HepG2 (cell line): ENCODE results near the gene PDPK1. TPM values are rescaled to one million over a fixed set of nuclear protein-coding genes. Genes with fewer than 3 reads are reported as not detected.

Source experiments
- ATAD3A ChIP-seq: sonication (generic); formaldehyde crosslinking; IDR thresholded peaks from 2 replicates; pipeline ENCODE4 v1.4.0; 2020; ENCODE audit warnings: missing genetic modification reagents
- HOXA9 ChIP-seq: sonication (generic); formaldehyde crosslinking; IDR thresholded peaks from 2 replicates; pipeline ENCODE4 v1.8.1; 2022; ENCODE audit warnings: missing genetic modification reagents, mild to moderate bottlenecking, moderate library complexity, borderline replicate concordance
- MED13 ChIP-seq: sonication (generic); formaldehyde crosslinking; IDR thresholded peaks from 2 replicates; pipeline ENCODE4 v1.5.0; 2020; ENCODE audit warnings: missing genetic modification reagents
- REL ChIP-seq: sonication (generic); formaldehyde crosslinking; conservative IDR thresholded peaks from 2 replicates; pipeline ENCODE4 v1.8.0; 2022; ENCODE audit warnings: mild to moderate bottlenecking, missing genetic modification reagents, moderate library complexity
- RXRA ChIP-seq: sonication (generic); formaldehyde crosslinking; IDR thresholded peaks from 2 replicates; pipeline ENCODE4 v1.5.1; 2020; ENCODE audit warnings: missing genetic modification reagents
- TCF12 ChIP-seq, 2 experiments: fragments of 450-650 bp in 1 of 2; sonication (generic) in 1 of 2; formaldehyde crosslinking in 1 of 2; IDR thresholded peaks; 2 replicates each; pipeline versions ENCODE4 v1.6.1 to v1.8.0; 2017 to 2022; ENCODE audit warnings: antibody characterized with exemption in 1 of 2, mild to moderate bottlenecking in 1 of 2, missing genetic modification reagents in 1 of 2, moderate library complexity in 1 of 2
- TCF7L2 ChIP-seq: IDR thresholded peaks from 2 replicates; pipeline ENCODE4 v1.6.1; 2011; ENCODE audit warnings: mild to moderate bottlenecking, low read depth, low read length, moderate library complexity
- ZNF7 ChIP-seq: IDR thresholded peaks from 2 replicates; pipeline ENCODE4 v1.6.1; 2016; ENCODE audit warnings: missing biosample characterization, missing genetic modification reagents
- ZNF777 ChIP-seq: sonication (generic); formaldehyde crosslinking; IDR thresholded peaks from 2 replicates; pipeline ENCODE4 v1.4.0; 2020; ENCODE audit warnings: missing genetic modification reagents
- polyA plus RNA-seq, 8 experiments: library from polyadenylated mRNA; depleted of rRNA in 3 of 8; stranded (reverse) in 7 of 8; unstranded in 1 of 8; fragments of >200 nt; fragmentation: Illumina TruSeq in 4 of 8; extraction: Trizol in 4 of 8; gene quantifications; 2 replicates each; pipeline versions ENCODE4 v1.2.1 to v1.2.3, GENCODE V29; 2011 to 2016; ENCODE audit warnings: low read depth in 4 of 8, missing spikeins in 1 of 8, mixed read lengths in 1 of 8; ENCODE audit not compliant: insufficient read depth in 1 of 8
- total RNA-seq, 5 experiments: library from RNA; depleted of rRNA; stranded (reverse); fragments of >200 nt; fragmentation: Illumina TruSeq; extraction: Trizol; gene quantifications; 2 replicates each; pipeline ENCODE4 v1.2.3, GENCODE V29; 2016; ENCODE audit warnings: low read depth in 1 of 5
- TF ChIP-seq, protein P1 (sequence below): IDR thresholded peaks from 2 replicates; pipeline ENCODE4 v1.6.1; 2012; ENCODE audit warnings: low read length, improper control_type of control experiment
- TF ChIP-seq, protein P2 (sequence below): sonication (generic); formaldehyde crosslinking; IDR thresholded peaks from 2 replicates; pipeline ENCODE4 v1.4.0; 2020; ENCODE audit warnings: missing genetic modification reagents
- TF ChIP-seq, protein P3 (sequence below): sonication (generic); formaldehyde crosslinking; IDR thresholded peaks from 2 replicates; pipeline ENCODE4 v1.4.0; 2020; ENCODE audit warnings: mild to moderate bottlenecking, missing genetic modification reagents
- TF ChIP-seq, protein P4 (sequence below): sonication (generic); formaldehyde crosslinking; IDR thresholded peaks from 2 replicates; pipeline ENCODE4 v1.5.1; 2020; ENCODE audit warnings: missing genetic modification reagents, mild to moderate bottlenecking, borderline replicate concordance
- TF ChIP-seq, protein P5 (sequence below): IDR thresholded peaks from 2 replicates; pipeline ENCODE4 v1.6.1; 2016; ENCODE audit warnings: low read depth, missing genetic modification reagents, missing compliant biosample characterization

PDPK1 gene
- total and polyA plus RNA-seq, 2 of the 13 experiments (the other 11 are each of a cell fraction or from before 2014, with no cell fraction given) = 59.6 to 129 TPM

DNA sequence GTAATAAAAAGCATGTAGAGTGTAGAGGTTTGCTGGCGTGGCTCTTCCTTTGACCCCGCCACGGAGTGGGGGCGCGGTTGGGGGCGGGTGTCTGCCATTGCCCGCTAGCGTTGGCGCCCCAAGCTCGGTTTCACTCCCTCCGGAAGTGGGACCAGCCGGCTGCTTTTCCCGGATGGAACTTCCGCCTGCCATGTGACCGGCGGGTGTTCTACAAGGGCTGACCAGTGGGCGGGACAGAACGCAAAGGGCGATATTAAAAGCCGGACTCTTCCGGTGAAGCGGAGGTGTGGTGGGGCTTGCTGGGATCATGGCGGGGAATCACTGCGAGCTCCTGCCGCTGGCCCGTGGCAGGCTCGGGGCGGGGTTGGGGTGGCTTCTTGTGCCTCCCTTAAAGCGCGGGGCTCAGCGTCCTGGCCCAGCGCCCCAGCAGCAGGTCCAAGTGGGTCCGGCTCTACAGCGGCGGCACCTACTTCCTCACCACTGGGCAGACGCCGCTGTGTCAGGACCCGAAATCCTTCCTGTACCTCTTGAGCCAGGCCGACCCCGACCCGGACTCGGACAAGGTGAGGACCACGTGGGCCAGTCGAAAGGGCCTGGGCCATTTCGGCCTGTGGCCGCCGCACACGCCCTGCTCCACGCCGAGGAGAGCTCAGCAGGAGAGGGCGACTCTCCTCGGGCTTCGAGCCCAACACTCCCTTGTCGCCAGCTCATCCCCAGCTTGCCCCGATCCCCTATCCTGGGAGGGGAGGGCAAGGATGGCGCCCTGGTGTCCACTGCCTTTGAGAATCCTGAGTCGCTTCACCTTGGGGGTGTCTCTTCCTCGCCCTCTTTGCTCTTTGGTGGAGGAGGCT lies 65.6 kb downstream of the PDPK1 start (continued):
- TF ChIP-seq, protein P1, sequence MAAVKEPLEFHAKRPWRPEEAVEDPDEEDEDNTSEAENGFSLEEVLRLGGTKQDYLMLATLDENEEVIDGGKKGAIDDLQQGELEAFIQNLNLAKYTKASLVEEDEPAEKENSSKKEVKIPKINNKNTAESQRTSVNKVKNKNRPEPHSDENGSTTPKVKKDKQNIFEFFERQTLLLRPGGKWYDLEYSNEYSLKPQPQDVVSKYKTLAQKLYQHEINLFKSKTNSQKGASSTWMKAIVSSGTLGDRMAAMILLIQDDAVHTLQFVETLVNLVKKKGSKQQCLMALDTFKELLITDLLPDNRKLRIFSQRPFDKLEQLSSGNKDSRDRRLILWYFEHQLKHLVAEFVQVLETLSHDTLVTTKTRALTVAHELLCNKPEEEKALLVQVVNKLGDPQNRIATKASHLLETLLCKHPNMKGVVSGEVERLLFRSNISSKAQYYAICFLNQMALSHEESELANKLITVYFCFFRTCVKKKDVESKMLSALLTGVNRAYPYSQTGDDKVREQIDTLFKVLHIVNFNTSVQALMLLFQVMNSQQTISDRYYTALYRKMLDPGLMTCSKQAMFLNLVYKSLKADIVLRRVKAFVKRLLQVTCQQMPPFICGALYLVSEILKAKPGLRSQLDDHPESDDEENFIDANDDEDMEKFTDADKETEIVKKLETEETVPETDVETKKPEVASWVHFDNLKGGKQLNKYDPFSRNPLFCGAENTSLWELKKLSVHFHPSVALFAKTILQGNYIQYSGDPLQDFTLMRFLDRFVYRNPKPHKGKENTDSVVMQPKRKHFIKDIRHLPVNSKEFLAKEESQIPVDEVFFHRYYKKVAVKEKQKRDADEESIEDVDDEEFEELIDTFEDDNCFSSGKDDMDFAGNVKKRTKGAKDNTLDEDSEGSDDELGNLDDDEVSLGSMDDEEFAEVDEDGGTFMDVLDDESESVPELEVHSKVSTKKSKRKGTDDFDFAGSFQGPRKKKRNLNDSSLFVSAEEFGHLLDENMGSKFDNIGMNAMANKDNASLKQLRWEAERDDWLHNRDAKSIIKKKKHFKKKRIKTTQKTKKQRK = no peak
- TF ChIP-seq MED13 (CRISPR knock-in tag) (peak; percentile 68), TCF7L2 (no peak), ZNF7 (no peak), REL (CRISPR knock-in tag) (0 out of 2 replicates have a peak, but pooled peaks have one; percentile 39), ATAD3A (no peak), RXRA (CRISPR knock-in tag) (peak; percentile 86), TCF12 (IDR thresholded peaks at IDR 0.05) (no peak), TCF12 (CRISPR knock-in tag; IDR thresholded peaks at IDR 0.05) (0 out of 2 replicates have a peak, but pooled peaks have one; percentile 84), ZNF777 (peak; percentile 65), HOXA9 (CRISPR knock-in tag) (no peak; the same call in 1 of the 2 replicates)
- TF ChIP-seq, protein P2, sequence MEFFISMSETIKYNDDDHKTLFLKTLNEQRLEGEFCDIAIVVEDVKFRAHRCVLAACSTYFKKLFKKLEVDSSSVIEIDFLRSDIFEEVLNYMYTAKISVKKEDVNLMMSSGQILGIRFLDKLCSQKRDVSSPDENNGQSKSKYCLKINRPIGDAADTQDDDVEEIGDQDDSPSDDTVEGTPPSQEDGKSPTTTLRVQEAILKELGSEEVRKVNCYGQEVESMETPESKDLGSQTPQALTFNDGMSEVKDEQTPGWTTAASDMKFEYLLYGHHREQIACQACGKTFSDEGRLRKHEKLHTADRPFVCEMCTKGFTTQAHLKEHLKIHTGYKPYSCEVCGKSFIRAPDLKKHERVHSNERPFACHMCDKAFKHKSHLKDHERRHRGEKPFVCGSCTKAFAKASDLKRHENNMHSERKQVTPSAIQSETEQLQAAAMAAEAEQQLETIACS (CRISPR knock-in tag) = no peak; the same call in 1 of the 2 replicates
- TF ChIP-seq, protein P3, sequence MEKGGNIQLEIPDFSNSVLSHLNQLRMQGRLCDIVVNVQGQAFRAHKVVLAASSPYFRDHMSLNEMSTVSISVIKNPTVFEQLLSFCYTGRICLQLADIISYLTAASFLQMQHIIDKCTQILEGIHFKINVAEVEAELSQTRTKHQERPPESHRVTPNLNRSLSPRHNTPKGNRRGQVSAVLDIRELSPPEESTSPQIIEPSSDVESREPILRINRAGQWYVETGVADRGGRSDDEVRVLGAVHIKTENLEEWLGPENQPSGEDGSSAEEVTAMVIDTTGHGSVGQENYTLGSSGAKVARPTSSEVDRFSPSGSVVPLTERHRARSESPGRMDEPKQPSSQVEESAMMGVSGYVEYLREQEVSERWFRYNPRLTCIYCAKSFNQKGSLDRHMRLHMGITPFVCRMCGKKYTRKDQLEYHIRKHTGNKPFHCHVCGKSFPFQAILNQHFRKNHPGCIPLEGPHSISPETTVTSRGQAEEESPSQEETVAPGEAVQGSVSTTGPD (CRISPR knock-in tag) = peak; percentile 33; the same call in 1 of the 2 replicates
- TF ChIP-seq, protein P4, sequence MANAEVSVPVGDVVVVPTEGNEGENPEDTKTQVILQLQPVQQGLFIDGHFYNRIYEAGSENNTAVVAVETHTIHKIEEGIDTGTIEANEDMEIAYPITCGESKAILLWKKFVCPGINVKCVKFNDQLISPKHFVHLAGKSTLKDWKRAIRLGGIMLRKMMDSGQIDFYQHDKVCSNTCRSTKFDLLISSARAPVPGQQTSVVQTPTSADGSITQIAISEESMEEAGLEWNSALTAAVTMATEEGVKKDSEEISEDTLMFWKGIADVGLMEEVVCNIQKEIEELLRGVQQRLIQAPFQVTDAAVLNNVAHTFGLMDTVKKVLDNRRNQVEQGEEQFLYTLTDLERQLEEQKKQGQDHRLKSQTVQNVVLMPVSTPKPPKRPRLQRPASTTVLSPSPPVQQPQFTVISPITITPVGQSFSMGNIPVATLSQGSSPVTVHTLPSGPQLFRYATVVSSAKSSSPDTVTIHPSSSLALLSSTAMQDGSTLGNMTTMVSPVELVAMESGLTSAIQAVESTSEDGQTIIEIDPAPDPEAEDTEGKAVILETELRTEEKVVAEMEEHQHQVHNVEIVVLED = peak; percentile 82
- TF ChIP-seq, protein P5, sequence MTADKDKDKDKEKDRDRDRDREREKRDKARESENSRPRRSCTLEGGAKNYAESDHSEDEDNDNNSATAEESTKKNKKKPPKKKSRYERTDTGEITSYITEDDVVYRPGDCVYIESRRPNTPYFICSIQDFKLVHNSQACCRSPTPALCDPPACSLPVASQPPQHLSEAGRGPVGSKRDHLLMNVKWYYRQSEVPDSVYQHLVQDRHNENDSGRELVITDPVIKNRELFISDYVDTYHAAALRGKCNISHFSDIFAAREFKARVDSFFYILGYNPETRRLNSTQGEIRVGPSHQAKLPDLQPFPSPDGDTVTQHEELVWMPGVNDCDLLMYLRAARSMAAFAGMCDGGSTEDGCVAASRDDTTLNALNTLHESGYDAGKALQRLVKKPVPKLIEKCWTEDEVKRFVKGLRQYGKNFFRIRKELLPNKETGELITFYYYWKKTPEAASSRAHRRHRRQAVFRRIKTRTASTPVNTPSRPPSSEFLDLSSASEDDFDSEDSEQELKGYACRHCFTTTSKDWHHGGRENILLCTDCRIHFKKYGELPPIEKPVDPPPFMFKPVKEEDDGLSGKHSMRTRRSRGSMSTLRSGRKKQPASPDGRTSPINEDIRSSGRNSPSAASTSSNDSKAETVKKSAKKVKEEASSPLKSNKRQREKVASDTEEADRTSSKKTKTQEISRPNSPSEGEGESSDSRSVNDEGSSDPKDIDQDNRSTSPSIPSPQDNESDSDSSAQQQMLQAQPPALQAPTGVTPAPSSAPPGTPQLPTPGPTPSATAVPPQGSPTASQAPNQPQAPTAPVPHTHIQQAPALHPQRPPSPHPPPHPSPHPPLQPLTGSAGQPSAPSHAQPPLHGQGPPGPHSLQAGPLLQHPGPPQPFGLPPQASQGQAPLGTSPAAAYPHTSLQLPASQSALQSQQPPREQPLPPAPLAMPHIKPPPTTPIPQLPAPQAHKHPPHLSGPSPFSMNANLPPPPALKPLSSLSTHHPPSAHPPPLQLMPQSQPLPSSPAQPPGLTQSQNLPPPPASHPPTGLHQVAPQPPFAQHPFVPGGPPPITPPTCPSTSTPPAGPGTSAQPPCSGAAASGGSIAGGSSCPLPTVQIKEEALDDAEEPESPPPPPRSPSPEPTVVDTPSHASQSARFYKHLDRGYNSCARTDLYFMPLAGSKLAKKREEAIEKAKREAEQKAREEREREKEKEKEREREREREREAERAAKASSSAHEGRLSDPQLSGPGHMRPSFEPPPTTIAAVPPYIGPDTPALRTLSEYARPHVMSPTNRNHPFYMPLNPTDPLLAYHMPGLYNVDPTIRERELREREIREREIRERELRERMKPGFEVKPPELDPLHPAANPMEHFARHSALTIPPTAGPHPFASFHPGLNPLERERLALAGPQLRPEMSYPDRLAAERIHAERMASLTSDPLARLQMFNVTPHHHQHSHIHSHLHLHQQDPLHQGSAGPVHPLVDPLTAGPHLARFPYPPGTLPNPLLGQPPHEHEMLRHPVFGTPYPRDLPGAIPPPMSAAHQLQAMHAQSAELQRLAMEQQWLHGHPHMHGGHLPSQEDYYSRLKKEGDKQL (CRISPR knock-in tag) = peak; percentile 36; the same call in 1 of the 2 replicates
